ENCODE data around the gene DHX58. TPM values are rescaled to one million over a fixed set of nuclear protein-coding genes. Genes with fewer than 3 reads are reported as not detected.

The DHX58 gene
- total RNA-seq, 2 experiments from 2014 or later = 10.3 to 19.4 TPM

DNA sequence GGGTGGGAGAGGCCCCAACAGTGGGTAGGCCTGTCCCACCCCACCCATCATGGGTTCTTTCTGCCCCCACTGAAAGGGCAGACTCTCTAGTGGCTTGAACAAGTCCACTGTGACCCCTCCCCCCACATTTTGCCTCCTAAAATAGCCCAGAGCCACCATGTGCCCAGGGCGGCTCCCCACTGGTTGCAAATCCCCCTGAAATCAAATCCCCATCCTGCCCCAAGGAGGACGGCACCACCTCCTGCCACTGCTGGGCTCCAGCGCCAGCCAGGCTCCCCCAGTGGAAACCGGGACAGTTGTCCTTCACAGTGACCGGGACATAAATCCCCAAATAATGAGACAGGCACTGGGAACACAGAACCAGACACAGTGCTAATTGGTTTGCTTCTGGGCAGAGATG lies 34.8 kb downstream of the DHX58 start:
- intact Hi-C loops (cut with micrococcal nuclease; ENCODE audit: unreplicated experiment) = no loop called here
- H2AFZ ChIP-seq (ENCODE audit: low read length) = no peak overlapping the region
- TF ChIP-seq, protein P1, sequence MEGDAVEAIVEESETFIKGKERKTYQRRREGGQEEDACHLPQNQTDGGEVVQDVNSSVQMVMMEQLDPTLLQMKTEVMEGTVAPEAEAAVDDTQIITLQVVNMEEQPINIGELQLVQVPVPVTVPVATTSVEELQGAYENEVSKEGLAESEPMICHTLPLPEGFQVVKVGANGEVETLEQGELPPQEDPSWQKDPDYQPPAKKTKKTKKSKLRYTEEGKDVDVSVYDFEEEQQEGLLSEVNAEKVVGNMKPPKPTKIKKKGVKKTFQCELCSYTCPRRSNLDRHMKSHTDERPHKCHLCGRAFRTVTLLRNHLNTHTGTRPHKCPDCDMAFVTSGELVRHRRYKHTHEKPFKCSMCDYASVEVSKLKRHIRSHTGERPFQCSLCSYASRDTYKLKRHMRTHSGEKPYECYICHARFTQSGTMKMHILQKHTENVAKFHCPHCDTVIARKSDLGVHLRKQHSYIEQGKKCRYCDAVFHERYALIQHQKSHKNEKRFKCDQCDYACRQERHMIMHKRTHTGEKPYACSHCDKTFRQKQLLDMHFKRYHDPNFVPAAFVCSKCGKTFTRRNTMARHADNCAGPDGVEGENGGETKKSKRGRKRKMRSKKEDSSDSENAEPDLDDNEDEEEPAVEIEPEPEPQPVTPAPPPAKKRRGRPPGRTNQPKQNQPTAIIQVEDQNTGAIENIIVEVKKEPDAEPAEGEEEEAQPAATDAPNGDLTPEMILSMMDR (conservative IDR thresholded peaks at IDR 0.05; ENCODE audit: low read length) = no peak
- TF ChIP-seq EZH2phosphoT487 (IDR thresholded peaks at IDR 0.05; ENCODE audit: borderline replicate concordance, low read depth, low read length) = no peak
- BruUV-seq (replicated peaks) = no TSS peak
- no peak overlapping the region for H3K27ac ChIP-seq (ENCODE audit: low read depth, low read length, poor library complexity, severe bottlenecking)
- no peaks in the 10 kb centered on the region for H3K36me3 ChIP-seq (ENCODE audit: insufficient read depth, low read length)
- no peaks in the 10 kb centered on the region for H3K79me2 ChIP-seq (ENCODE audit: insufficient read depth, low read depth, low read length)
- H3K4me1 ChIP-seq (ENCODE audit: insufficient read depth, low read length, poor library complexity, severe bottlenecking) = peaks cover 4% of the 10 kb centered on the region
- H3K9me2 ChIP-seq (ENCODE audit: insufficient read depth, low read length) = no peaks in the 10 kb centered on the region
- ChIA-PET CTCF (ENCODE audit: unreplicated experiment) (no interaction called here), POLR2A (no interaction called here)
- DNase-seq (ENCODE audit: low spot score) = no peak
- no peaks in the 10 kb centered on the region for H3K9me3 ChIP-seq (ENCODE audit: low read length)
- no peak overlapping the region for H3K4me3 ChIP-seq (ENCODE audit: low read depth, low read length, poor library complexity, severe bottlenecking)
- H4K20me1 ChIP-seq (ENCODE audit: insufficient read depth, low read length) = no peaks in the 10 kb centered on the region
- H3K4me2 ChIP-seq (ENCODE audit: low read length) = no peak overlapping the region

GRCh38 chr17:42076797-42077559 lies 35.5 kb downstream of the DHX58 start:
- peaks cover 8% of the 10 kb centered on the region for H3K4me1 ChIP-seq (ENCODE audit: insufficient read depth, low read length, poor library complexity, severe bottlenecking)
- H3K9me3 ChIP-seq (ENCODE audit: low read length) = no peaks in the 10 kb centered on the region
- no peak for DNase-seq (ENCODE audit: low spot score)
- ChIA-PET POLR2A (interaction anchor here (0.7 kb wide), 1 partner anchor 8 kb away, joined by 3 read pairs; no protein-coding TSS in a partner anchor), CTCF (ENCODE audit: unreplicated experiment) (no interaction called here)
- no peaks in the 10 kb centered on the region for H3K36me3 ChIP-seq (ENCODE audit: insufficient read depth, low read length)
- no peak overlapping the region for H3K4me3 ChIP-seq (ENCODE audit: low read depth, low read length, poor library complexity, severe bottlenecking)
- H3K9me2 ChIP-seq (ENCODE audit: insufficient read depth, low read length) = no peaks in the 10 kb centered on the region
- TF ChIP-seq EZH2phosphoT487 (IDR thresholded peaks at IDR 0.05; ENCODE audit: borderline replicate concordance, low read depth, low read length) = no peak
- TF ChIP-seq, protein P1 (conservative IDR thresholded peaks at IDR 0.05; ENCODE audit: low read length) = no peak
- H4K20me1 ChIP-seq (ENCODE audit: insufficient read depth, low read length) = no peaks in the 10 kb centered on the region
- intact Hi-C loops (cut with micrococcal nuclease; ENCODE audit: unreplicated experiment) = no loop called here
- BruUV-seq (replicated peaks) = no TSS peak
- H3K4me2 ChIP-seq (ENCODE audit: low read length) = no peak overlapping the region
- H3K79me2 ChIP-seq (ENCODE audit: insufficient read depth, low read depth, low read length) = no peaks in the 10 kb centered on the region
- H3K27ac ChIP-seq (ENCODE audit: low read depth, low read length, poor library complexity, severe bottlenecking) = no peak overlapping the region
- H2AFZ ChIP-seq (ENCODE audit: low read length) = no peak overlapping the region

DNA sequence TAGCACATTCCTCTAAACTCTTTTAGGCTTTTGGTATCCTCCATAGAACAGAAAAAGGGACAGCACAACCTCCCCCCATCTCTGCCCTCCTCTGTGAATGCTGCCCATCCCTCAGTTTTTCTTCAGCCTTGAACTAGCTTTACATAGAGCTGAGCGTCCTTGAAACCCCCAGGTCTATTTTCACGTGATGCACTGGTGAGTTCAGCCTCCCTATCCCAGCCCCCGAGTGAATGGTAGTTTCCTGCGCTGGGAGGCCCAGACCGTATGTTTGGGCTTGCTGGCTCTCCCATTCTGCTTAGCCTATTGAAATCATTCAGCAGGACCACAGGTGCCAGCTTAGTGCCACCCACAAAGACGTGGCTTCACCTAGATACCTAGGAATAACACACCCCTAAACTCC lies 36.7 kb downstream of the DHX58 start:
- H4K20me1 ChIP-seq (ENCODE audit: insufficient read depth, low read length) = no peaks in the 10 kb centered on the region
- BruUV-seq (replicated peaks) = no TSS peak
- no peak overlapping the region for H3K4me2 ChIP-seq (ENCODE audit: low read length)
- no peak for DNase-seq (ENCODE audit: low spot score)
- CTCF ChIA-PET (ENCODE audit: unreplicated experiment) = no interaction called here
- no peak overlapping the region for H2AFZ ChIP-seq (ENCODE audit: low read length)
- TF ChIP-seq, protein P1 (conservative IDR thresholded peaks at IDR 0.05; ENCODE audit: low read length) = no peak
- no peak for TF ChIP-seq EZH2phosphoT487 (IDR thresholded peaks at IDR 0.05; ENCODE audit: borderline replicate concordance, low read depth, low read length)
- peaks cover 16% of the 10 kb centered on the region for H3K4me1 ChIP-seq (ENCODE audit: insufficient read depth, low read length, poor library complexity, severe bottlenecking)
- H3K79me2 ChIP-seq (ENCODE audit: insufficient read depth, low read depth, low read length) = no peaks in the 10 kb centered on the region
- H3K36me3 ChIP-seq (ENCODE audit: insufficient read depth, low read length) = no peaks in the 10 kb centered on the region
- no peaks in the 10 kb centered on the region for H3K9me3 ChIP-seq (ENCODE audit: low read length)
- H3K27ac ChIP-seq (ENCODE audit: low read depth, low read length, poor library complexity, severe bottlenecking) = no peak overlapping the region
- POLR2A ChIA-PET = interaction anchor here (0.7 kb wide), 1 partner anchor 36 kb away, joined by 7 read pairs; no protein-coding TSS in a partner anchor
- H3K4me3 ChIP-seq (ENCODE audit: low read depth, low read length, poor library complexity, severe bottlenecking) = no peak overlapping the region
- intact Hi-C loops (cut with micrococcal nuclease; ENCODE audit: unreplicated experiment) = no loop called here
- no peaks in the 10 kb centered on the region for H3K9me2 ChIP-seq (ENCODE audit: insufficient read depth, low read length)
